ENCODE data around the gene DNAH17.

DNAH17 gene

GRCh38 chr17:78378225-78379130 is 198.7 kb downstream of the DNAH17 start, which contains the start of gene PGS1 (continued):
- TF ChIP-seq CTCF (tag by site-specific recombination; IDR thresholded peaks at IDR 0.05) (peak; percentile 52; the same call in 1 of the 2 replicates), ZNF335 (tag by site-specific recombination; conservative IDR thresholded peaks at IDR 0.05) (peak; percentile 76), ZNF610 (tag by site-specific recombination; IDR thresholded peaks at IDR 0.05; ENCODE audit: borderline replicate concordance) (peak; percentile 76; the same call in 1 of the 2 replicates), GLI4 (tag by site-specific recombination; IDR thresholded peaks at IDR 0.05) (peak; percentile 85), ZNF843 (tag by site-specific recombination; IDR thresholded peaks at IDR 0.05) (peak; percentile 72; the same call in 1 of the 2 replicates), ZBTB7A (tag by site-specific recombination; IDR thresholded peaks at IDR 0.05; ENCODE audit: low read depth) (peak; percentile 89; the same call in 1 of the 2 replicates), ZFHX2 (tag by site-specific recombination; conservative IDR thresholded peaks at IDR 0.05) (peak; percentile 17; the same call in 1 of the 2 replicates), ZNF561 (tag by site-specific recombination; IDR thresholded peaks at IDR 0.05; ENCODE audit: borderline replicate concordance) (peak; percentile 91), ZNF639 (tag by site-specific recombination; IDR thresholded peaks at IDR 0.05) (peak; percentile 31; the same call in 1 of the 2 replicates), ZFP37 (tag by site-specific recombination; IDR thresholded peaks at IDR 0.05) (0 out of 2 replicates have a peak, but pooled peaks have one; percentile 61), INSM2 (tag by site-specific recombination; IDR thresholded peaks at IDR 0.05) (peak; percentile 94), ZNF114 (tag by site-specific recombination; IDR thresholded peaks at IDR 0.05) (no peak), ZBTB10 (tag by site-specific recombination; IDR thresholded peaks at IDR 0.05) (no peak), ZNF629 (tag by site-specific recombination; IDR thresholded peaks at IDR 0.05) (peak; percentile 79), KLF16 (tag by site-specific recombination; IDR thresholded peaks at IDR 0.05) (peak; percentile 95), ZBTB20 (tag by site-specific recombination; IDR thresholded peaks at IDR 0.05) (peak; percentile 32; the same call in 1 of the 2 replicates), YY1 (tag by site-specific recombination; IDR thresholded peaks at IDR 0.05) (peak; percentile 95), BCL11A (tag by site-specific recombination; IDR thresholded peaks at IDR 0.05; ENCODE audit: low read depth) (0 out of 2 replicates have a peak, but pooled peaks have one; percentile 10), ZNF777 (tag by site-specific recombination; IDR thresholded peaks at IDR 0.05; ENCODE audit: borderline replicate concordance) (no peak), SALL2 (tag by site-specific recombination; IDR thresholded peaks at IDR 0.05; ENCODE audit: borderline replicate concordance) (no peak), ZIC2 (tag by site-specific recombination; IDR thresholded peaks at IDR 0.05) (peak; percentile 87), ZNF48 (tag by site-specific recombination; IDR thresholded peaks at IDR 0.05) (no peak), SCRT2 (tag by site-specific recombination; IDR thresholded peaks at IDR 0.05) (peak; percentile 20; the same call in 1 of the 2 replicates), ZNF510 (tag by site-specific recombination; IDR thresholded peaks at IDR 0.05; ENCODE audit: insufficient replicate concordance) (no peak)
- TF ChIP-seq, protein P1, sequence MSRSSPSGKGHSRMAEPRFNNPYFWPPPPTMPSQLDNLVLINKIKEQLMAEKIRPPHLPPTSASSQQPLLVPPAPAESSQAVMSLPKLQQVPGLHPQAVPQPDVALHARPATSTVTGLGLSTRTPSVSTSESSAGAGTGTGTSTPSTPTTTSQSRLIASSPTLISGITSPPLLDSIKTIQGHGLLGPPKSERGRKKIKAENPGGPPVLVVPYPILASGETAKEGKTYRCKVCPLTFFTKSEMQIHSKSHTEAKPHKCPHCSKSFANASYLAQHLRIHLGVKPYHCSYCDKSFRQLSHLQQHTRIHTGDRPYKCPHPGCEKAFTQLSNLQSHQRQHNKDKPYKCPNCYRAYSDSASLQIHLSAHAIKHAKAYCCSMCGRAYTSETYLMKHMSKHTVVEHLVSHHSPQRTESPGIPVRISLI (tag by site-specific recombination; IDR thresholded peaks at IDR 0.05) = 0 out of 2 replicates have a peak, but pooled peaks have one; percentile 31
- TF ChIP-seq, protein P2, sequence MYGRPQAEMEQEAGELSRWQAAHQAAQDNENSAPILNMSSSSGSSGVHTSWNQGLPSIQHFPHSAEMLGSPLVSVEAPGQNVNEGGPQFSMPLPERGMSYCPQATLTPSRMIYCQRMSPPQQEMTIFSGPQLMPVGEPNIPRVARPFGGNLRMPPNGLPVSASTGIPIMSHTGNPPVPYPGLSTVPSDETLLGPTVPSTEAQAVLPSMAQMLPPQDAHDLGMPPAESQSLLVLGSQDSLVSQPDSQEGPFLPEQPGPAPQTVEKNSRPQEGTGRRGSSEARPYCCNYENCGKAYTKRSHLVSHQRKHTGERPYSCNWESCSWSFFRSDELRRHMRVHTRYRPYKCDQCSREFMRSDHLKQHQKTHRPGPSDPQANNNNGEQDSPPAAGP (tag by site-specific recombination; IDR thresholded peaks at IDR 0.05) = peak; percentile 83
- TF ChIP-seq, protein P3, sequence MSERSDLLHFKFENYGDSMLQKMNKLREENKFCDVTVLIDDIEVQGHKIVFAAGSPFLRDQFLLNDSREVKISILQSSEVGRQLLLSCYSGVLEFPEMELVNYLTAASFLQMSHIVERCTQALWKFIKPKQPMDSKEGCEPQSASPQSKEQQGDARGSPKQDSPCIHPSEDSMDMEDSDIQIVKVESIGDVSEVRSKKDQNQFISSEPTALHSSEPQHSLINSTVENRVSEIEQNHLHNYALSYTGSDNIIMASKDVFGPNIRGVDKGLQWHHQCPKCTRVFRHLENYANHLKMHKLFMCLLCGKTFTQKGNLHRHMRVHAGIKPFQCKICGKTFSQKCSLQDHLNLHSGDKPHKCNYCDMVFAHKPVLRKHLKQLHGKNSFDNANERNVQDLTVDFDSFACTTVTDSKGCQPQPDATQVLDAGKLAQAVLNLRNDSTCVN (tag by site-specific recombination; optimal IDR thresholded peaks at IDR 0.05) = peak; percentile 96

Data from HEK293 (cell line).